Measurements from ENCODE around the gene SAMD4A.

SAMD4A gene

DNA sequence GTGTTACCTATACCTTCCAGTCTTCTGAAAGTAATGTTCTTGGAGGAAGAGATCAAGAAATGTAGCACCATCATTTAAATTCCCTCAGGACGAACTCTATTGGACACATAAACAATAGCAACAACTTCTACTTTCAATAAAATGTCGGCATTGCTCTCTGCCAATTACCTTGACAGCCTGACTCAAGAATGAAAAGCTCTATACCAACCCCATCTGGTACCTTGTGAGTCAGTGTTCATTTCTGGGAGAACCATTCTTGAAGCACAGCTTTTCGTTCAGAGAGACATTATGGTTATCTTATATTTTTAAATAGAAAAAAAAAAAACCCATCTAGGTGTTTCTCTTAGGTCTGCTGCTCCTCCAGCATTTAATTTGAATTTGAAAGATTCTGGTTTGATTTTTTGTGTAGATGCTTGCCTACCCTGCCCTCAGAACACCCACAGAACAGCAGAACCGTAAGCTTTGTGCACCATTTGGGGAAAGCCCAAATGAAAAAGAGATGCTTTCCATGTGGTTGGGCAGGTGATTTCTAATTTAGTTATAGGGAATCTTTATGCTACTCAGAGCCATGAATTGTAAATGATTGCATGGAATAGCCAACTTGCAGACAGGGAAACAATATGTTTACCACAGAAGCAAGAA lies 156.0 kb downstream of the SAMD4A start:
- no peak overlapping the region for H3K4me3 ChIP-seq (ENCODE audit: low read length)
- TF ChIP-seq ZNF274 (IDR thresholded peaks at IDR 0.05; ENCODE audit: low read depth, low read length), result no peak

GRCh38 chr14:54724123-54724522 lies 157.2 kb downstream of the SAMD4A start:
- H3K4me3 ChIP-seq (ENCODE audit: low read length), result no peak overlapping the region
- TF ChIP-seq ZNF274 (IDR thresholded peaks at IDR 0.05; ENCODE audit: low read depth, low read length), result no peak

DNA sequence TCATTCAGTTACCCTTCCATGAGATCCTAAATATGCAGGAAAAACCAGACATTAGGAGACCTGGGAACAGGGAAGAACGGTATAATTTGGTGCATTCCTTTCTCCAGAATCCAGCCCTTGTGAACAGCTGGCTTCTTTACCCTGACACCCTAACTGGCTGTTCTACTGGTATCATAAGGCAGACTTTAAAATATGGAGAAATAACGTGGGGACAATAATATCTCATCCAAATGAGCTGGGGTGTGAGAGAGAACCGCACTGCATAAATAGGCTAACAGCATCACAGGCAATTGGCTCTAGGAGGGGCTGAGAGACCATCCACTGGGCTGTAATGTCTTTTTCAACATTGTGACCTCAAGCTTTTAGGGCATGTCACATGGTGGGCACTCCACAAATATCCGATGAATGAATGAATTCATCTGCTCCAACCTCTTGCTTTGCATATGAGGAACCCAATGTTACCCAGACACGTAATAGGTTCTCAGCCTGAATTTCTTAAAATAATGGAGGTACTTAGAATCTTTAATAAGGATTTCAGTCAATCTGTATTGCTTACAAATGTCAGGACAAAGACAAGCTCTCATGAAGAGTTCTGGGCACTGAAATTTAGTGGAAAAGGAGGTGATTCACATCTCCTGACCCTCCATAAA lies 157.9 kb downstream of the SAMD4A start:
- H3K4me3 ChIP-seq (ENCODE audit: low read length), result no peak overlapping the region
- no peak for TF ChIP-seq ZNF274 (IDR thresholded peaks at IDR 0.05; ENCODE audit: low read depth, low read length)

GRCh38 chr14:54725998-54726397 lies 159.1 kb downstream of the SAMD4A start:
- TF ChIP-seq ZNF274 (IDR thresholded peaks at IDR 0.05; ENCODE audit: low read depth, low read length), result no peak
- H3K4me3 ChIP-seq (ENCODE audit: low read length), result no peak overlapping the region

DNA sequence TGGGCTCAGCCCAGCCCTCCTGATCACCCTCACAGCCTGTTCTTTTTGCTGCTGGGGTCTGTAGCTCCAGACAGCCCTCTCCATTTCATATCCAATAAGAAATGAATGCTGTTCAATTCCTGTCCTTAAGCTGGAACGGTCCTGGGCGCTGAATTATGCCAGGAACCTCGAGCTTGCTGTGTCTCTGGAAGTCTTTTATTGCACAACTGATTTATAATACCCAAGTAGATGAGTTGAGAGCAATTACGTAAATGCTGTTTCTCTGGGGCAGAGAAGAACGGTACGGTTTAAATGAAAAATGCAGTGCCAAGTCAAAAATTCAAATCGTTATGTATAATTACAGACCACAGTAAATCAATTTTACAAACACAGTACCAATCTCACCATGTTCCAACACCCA lies 161.0 kb downstream of the SAMD4A start:
- no peak overlapping the region for H3K4me3 ChIP-seq (ENCODE audit: low read length)
- no peak for TF ChIP-seq ZNF274 (IDR thresholded peaks at IDR 0.05; ENCODE audit: low read depth, low read length)

DNA sequence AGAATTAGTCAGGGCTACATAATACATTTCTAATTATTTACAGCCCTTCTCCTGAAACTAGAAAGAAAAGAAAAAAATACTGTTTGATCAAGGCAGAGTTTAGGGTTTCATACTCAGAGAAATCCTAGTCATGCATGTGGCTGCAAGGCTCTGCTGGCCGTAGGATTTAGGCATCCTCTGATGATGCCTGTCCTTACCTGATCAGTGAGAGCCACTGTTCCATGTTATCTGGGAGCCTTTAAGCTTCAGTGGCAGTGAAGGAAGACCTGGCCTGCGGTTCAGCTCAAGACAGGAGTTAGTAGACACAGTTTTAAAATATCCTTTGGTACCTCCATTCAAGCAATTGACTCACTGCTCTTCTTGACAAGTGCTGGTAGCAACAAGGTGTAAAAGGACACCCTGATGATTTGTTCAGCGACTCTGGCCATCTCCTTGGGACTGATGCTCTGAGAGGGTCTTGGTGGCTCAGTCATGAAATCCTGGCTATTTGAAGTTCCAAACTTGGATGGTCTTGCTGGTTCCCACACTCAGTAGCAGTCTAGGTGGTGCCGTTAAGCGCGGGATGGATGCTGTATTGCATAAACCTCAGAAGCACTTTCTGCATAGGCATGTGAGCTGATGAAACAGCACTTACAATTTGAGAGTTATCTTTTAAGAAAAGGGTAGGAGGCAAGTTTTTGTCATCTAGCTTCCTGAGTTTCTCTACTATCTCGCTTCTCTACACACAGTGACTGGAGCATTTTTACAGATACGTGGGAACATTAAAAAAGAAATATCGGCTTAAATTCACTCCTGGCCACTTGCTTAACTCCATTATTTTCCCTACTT lies 162.0 kb downstream of the SAMD4A start:
- TF ChIP-seq ZNF274 (IDR thresholded peaks at IDR 0.05; ENCODE audit: low read depth, low read length), result no peak
- H3K4me3 ChIP-seq (ENCODE audit: low read length), result no peak overlapping the region

- H3K4me3 ChIP-seq (ENCODE audit: low read length), result peak overlapping the region; percentile 63; the same call in 1 of the 2 replicates
- TF ChIP-seq ZNF274 (IDR thresholded peaks at IDR 0.05; ENCODE audit: low read depth, low read length), result no peak
Observed at GRCh38 chr14:54730156-54730961, 163.4 kb downstream of the SAMD4A start.

GRCh38 chr14:54734966-54735365 lies 168.0 kb downstream of the SAMD4A start:
- no peak for TF ChIP-seq ZNF274 (IDR thresholded peaks at IDR 0.05; ENCODE audit: low read depth, low read length)
- no peak overlapping the region for H3K4me3 ChIP-seq (ENCODE audit: low read length)

GRCh38 chr14:54735424-54735823 lies 168.5 kb downstream of the SAMD4A start:
- H3K4me3 ChIP-seq (ENCODE audit: low read length), result no peak overlapping the region
- TF ChIP-seq ZNF274 (IDR thresholded peaks at IDR 0.05; ENCODE audit: low read depth, low read length), result no peak

DNA sequence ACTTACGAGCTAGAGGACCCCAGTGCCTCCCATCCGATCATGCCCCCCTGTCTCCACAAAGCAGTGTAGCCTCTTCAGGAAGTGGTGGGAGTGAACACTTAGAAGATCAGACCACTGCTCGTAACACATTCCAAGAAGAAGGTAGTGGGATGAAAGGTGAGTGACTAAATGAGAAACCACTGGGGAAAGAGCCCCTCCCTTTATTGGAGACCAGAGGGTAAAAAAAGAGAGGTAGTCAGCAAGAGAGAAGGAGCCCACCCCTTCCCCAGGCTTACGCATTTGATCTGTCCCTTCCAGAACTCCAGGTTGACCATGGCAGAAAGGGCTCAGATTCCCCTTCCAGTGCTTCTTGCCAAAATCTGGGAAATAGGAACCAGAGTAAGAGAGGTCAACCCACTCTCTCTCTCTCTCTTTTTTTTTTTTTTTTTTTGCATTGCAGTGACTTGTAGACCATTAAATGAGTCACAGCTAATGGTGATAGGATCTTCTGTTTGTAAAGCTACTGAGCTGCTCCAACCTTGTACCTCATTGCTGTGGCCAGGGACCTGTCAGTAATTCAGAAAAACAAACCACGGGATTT lies 170.3 kb downstream of the SAMD4A start:
- no peak for TF ChIP-seq ZNF274 (IDR thresholded peaks at IDR 0.05; ENCODE audit: low read depth, low read length)
- no peak overlapping the region for H3K4me3 ChIP-seq (ENCODE audit: low read length)

- no peak for TF ChIP-seq ZNF274 (IDR thresholded peaks at IDR 0.05; ENCODE audit: low read depth, low read length)
- no peak overlapping the region for H3K4me3 ChIP-seq (ENCODE audit: low read length)
Observed at GRCh38 chr14:54738009-54738408, 171.1 kb downstream of the SAMD4A start.

DNA sequence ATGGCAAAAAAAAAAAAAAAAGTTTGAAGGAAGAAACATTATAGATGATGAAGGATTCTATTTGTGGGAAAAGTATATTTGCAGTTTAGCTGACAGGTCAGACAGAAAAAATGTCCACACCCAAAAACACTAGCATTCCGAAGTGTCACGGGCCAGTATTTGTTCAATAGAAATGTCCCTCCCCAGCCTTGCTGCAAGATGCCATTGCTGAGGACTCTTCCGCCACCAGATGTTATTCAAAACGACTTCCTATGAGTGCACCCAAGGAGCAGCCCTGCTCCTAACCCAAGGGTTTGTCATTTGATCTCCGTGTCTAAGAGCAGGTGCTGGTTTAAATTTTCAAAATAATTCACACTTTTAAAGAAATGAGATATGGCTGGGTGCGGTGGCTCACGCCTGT lies 172.6 kb downstream of the SAMD4A start:
- TF ChIP-seq ZNF274 (IDR thresholded peaks at IDR 0.05; ENCODE audit: low read depth, low read length), result no peak
- no peak overlapping the region for H3K4me3 ChIP-seq (ENCODE audit: low read length)

DNA sequence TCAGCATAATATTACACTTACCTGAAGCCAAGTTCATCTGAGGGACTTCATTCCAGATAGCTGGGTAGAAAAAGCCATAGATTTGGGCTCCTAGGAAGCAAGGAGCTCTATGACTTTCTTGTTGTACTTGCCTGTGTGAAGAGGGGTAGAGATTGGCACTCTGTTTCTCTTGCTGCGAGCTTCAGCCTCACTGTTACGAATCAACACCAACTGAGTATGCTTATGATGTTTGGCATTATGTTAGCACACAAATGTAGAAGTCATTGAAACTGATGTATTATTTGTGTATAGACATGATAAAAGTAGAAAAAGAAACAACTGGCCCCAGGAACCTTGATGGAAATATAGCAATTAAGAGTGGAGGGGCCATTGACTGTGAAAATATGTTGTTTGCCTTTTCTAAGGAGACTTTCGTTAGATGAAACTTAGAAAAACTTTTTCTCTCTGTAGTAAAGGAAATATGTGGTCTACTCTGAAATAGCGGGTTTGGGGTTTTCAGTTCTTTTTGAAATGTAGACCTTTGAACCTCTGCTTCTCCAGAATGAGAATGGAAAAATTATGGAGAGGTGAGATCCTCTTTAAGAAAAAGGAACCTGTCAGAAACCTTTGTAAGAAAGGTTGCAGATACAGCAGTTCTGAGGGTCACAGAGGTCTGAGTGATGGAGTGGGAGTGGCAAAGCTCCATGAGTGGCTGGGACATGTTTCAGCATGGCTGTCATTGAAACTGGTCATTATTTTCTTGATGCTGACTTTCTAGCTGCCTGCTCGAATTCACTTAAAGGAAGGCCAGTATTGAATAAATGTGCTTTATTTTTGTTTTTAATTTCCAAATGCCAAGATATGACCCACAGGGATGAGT lies 175.8 kb downstream of the SAMD4A start:
- no peak overlapping the region for H3K4me3 ChIP-seq (ENCODE audit: low read length)
- no peak for TF ChIP-seq ZNF274 (IDR thresholded peaks at IDR 0.05; ENCODE audit: low read depth, low read length)

Measured in GM08714 (cell line).